Measurements from ENCODE around the gene CRPPA.
"Not testable (repeated sequence)": the region's sequence is repeated elsewhere in the genome, so short reads cannot be mapped to it uniquely, and the experiment has no call there.

CRPPA gene

DNA sequence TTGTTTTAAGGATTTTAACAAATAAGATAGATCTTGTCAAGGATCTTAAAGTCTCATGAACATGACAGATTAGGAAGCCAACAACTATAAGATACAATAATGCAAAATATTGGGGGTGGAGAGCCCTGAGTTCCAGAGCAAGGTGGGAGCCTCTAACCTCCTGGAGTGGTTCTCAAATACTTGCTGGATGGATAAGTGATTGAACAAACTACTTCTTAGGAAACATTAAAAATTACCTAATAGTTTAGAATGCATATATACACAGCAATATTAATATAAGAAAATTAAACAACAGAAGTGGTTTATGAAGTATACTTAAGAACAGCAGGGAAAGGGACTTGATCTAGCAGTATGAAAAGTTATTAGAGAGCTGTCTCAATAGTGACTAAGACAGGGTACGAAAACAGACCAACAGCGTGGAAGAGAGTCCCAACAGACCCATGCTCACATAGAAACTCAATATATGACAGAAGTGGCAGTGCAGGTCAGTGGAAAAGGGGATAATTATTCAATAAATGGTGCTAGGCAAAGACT lies 28.3 kb downstream of the CRPPA start:
- H3K27me3 Mint-ChIP-seq, result no peaks in the 10 kb centered on the region
- no peak overlapping the region for H3K27ac Mint-ChIP-seq
- H3K4me3 Mint-ChIP-seq, result no peak overlapping the region
- no peaks in the 10 kb centered on the region for H3K4me1 Mint-ChIP-seq
- H3K9me3 Mint-ChIP-seq, result peaks cover 12% of the 10 kb centered on the region
- no peaks in the 10 kb centered on the region for H3K36me3 Mint-ChIP-seq

DNA sequence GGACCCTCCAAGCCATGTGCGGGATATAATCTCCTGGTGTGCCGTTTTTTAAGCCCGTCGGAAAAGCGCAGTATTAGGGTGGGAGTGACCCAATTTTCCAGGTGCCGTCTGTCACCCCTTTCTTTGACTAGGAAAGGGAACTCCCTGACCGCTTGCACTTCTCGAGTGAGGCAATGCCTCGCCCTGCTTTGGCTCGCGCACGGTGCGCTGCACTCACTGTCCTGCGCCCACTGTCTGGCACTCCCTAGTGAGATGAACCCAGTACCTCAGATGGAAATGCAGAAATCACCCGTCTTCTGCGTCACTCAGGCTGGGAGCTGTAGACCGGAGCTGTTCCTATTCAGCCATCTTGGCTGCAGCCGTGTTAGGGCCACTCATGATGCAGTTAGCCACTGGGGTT lies 37.6 kb downstream of the CRPPA start:
- not testable (repeated sequence) for H3K27ac Mint-ChIP-seq, H3K4me1 Mint-ChIP-seq, H3K9me3 Mint-ChIP-seq, H3K36me3 Mint-ChIP-seq, H3K4me3 Mint-ChIP-seq, H3K27me3 Mint-ChIP-seq

DNA sequence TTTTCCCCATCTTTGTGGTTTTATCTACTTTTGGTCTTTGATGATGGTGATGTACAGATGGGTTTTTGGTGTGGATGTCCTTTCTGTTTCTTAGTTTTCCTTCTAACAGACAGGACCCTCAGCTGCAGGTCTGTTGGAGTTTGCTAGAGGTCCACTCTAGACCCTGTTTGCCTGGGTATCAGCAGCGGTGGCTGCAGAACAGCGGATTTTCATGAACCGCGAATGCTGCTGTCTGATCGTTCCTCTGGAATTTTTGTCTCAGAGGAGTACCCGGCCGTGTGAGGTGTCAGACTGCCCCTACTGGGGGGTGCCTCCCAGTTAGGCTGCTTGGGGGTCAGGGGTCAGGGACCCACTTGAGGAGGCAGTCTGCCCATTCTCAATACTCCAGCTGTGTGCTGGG lies 38.2 kb downstream of the CRPPA start:
- not testable (repeated sequence) for H3K4me1 Mint-ChIP-seq, H3K9me3 Mint-ChIP-seq, H3K27me3 Mint-ChIP-seq, H3K4me3 Mint-ChIP-seq, H3K36me3 Mint-ChIP-seq, H3K27ac Mint-ChIP-seq

Measured in activated naive CD4-positive, alpha-beta T cell treated with anti-CD3 and anti-CD28 coated beads, Interleukin-2, amount 50 U/mL, for 24 hours (primary cell).